ENCODE measurements around the gene LCN15.

The LCN15 gene

DNA sequence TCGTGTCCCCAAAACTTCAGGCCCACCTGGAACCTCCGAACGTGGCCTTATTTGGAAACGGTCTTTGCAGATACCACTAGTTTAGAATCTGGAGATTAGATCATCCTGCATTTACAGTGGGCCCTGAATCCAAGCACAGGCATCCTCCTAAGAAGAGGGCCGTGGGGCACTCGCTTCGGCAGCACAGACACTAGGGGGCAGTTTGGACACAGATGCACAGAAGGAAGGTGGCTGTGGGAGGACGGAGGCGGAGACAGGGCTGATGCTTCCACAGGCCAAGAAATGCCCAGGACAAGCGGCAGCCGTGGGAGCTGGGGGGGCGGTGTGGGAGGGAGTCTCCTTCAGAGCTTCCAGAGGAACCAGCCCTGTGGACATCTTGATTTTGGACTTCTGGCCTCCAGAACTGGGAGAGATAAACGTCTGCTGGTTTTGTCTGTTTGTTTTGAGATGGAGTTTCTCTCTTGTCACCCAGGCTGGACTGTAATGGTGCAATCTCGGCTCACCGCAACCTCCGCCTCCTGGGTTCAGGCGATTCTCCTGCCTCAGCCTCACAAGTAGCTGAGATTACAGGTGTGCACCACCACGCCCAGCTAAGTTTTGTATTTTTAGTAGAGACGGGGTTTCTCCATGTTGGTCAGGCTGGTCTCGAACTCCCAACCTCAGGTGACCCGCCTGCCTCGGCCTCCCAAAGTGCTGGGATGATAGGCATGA is 3.3 kb downstream of the LCN15 start (continued):
- TF ChIP-seq ZNF692 (tag by site-specific recombination; IDR thresholded peaks at IDR 0.05) (peak; percentile 69), ZNF2 (tag by site-specific recombination; IDR thresholded peaks at IDR 0.05) (peak; percentile 98), ZNF600 (tag by site-specific recombination; IDR thresholded peaks at IDR 0.05) (peak; percentile 36; the same call in 1 of the 2 replicates), PRDM10 (tag by site-specific recombination; IDR thresholded peaks at IDR 0.05) (peak; percentile 54), ZNF660 (tag by site-specific recombination; IDR thresholded peaks at IDR 0.05) (peak; percentile 76; the same call in 1 of the 2 replicates), ZNF335 (tag by site-specific recombination; conservative IDR thresholded peaks at IDR 0.05) (peak; percentile 46; the same call in 1 of the 2 replicates), KLF1 (tag by site-specific recombination; IDR thresholded peaks at IDR 0.05) (0 out of 2 replicates have a peak, but pooled peaks have one; percentile 8)

- Histone ChIP-seq H3K36me3 (ENCODE audit: control insufficient read depth in 2 of 2, insufficient read depth in 1 of 2, low read length in 2 of 2) (no peaks in the 10 kb centered on the region), H3K9me3 (ENCODE audit: control insufficient read depth, insufficient read depth, low read depth, low read length) (no peaks in the 10 kb centered on the region), H3K27ac (ENCODE audit: extremely low read depth, low read depth, low read length) (no peak overlapping the region), H3K4me3 (ENCODE audit: low read depth, low read length) (no peak overlapping the region), H3K4me1 (ENCODE audit: control insufficient read depth, insufficient read depth, low read length) (no peaks in the 10 kb centered on the region)
- no peak for TF ChIP-seq ZBTB17 (tag by site-specific recombination; IDR thresholded peaks at IDR 0.05)
- no peak for TF ChIP-seq ZNF354C (tag by site-specific recombination; IDR thresholded peaks at IDR 0.05; ENCODE audit: borderline replicate concordance, low read depth)
- no peak for TF ChIP-seq ZNF155 (tag by site-specific recombination; IDR thresholded peaks at IDR 0.05)
- TF ChIP-seq, protein P1, sequence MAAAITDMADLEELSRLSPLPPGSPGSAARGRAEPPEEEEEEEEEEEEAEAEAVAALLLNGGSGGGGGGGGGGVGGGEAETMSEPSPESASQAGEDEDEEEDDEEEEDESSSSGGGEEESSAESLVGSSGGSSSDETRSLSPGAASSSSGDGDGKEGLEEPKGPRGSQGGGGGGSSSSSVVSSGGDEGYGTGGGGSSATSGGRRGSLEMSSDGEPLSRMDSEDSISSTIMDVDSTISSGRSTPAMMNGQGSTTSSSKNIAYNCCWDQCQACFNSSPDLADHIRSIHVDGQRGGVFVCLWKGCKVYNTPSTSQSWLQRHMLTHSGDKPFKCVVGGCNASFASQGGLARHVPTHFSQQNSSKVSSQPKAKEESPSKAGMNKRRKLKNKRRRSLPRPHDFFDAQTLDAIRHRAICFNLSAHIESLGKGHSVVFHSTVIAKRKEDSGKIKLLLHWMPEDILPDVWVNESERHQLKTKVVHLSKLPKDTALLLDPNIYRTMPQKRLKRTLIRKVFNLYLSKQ (tag by site-specific recombination; IDR thresholded peaks at IDR 0.05; ENCODE audit: borderline replicate concordance): no peak
- TF ChIP-seq PBX3 (CRISPR knock-in tag; IDR thresholded peaks at IDR 0.05): no peak
- no peak for TF ChIP-seq ZFHX2 (tag by site-specific recombination; conservative IDR thresholded peaks at IDR 0.05)
- TF ChIP-seq, protein P2, sequence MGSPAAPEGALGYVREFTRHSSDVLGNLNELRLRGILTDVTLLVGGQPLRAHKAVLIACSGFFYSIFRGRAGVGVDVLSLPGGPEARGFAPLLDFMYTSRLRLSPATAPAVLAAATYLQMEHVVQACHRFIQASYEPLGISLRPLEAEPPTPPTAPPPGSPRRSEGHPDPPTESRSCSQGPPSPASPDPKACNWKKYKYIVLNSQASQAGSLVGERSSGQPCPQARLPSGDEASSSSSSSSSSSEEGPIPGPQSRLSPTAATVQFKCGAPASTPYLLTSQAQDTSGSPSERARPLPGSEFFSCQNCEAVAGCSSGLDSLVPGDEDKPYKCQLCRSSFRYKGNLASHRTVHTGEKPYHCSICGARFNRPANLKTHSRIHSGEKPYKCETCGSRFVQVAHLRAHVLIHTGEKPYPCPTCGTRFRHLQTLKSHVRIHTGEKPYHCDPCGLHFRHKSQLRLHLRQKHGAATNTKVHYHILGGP (tag by site-specific recombination; IDR thresholded peaks at IDR 0.05): no peak
- TF ChIP-seq KLF16 (tag by site-specific recombination; IDR thresholded peaks at IDR 0.05): no peak
- no peak for TF ChIP-seq ZNF366 (tag by site-specific recombination; conservative IDR thresholded peaks at IDR 0.05)
- TF ChIP-seq ZNF239 (tag by site-specific recombination; IDR thresholded peaks at IDR 0.05): no peak
- TF ChIP-seq, protein P3, sequence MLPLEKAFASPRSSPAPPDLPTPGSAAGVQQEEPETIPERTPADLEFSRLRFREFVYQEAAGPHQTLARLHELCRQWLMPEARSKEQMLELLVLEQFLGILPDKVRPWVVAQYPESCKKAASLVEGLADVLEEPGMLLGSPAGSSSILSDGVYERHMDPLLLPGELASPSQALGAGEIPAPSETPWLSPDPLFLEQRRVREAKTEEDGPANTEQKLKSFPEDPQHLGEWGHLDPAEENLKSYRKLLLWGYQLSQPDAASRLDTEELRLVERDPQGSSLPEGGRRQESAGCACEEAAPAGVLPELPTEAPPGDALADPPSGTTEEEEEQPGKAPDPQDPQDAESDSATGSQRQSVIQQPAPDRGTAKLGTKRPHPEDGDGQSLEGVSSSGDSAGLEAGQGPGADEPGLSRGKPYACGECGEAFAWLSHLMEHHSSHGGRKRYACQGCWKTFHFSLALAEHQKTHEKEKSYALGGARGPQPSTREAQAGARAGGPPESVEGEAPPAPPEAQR (tag by site-specific recombination; IDR thresholded peaks at IDR 0.05): no peak
- POLR2A ChIA-PET: interaction anchor here (0.7 to 1.4 kb wide), 2 partner anchors 32 to 33 kb away, joined by 3 to 14 read pairs; no protein-coding TSS in a partner anchor
- CTCF ChIA-PET: interaction anchor here (0.6 to 5.9 kb wide), 17 partner anchors 9 to 494 kb away, joined by 3 to 54 read pairs (median 5); no protein-coding TSS in a partner anchor
Measured at GRCh38 chr9:136760424-136760823, 3.9 kb downstream of the LCN15 start.

All from HEK293 (cell line).